DMS79 (cell line): Measurements from ENCODE around the gene SCP2D1.

Experiments used
- DNase-seq: peaks from one replicate; lab custom pipeline; 2025; lab: John Stamatoyannopoulos, UW

The SCP2D1 gene

DNA sequence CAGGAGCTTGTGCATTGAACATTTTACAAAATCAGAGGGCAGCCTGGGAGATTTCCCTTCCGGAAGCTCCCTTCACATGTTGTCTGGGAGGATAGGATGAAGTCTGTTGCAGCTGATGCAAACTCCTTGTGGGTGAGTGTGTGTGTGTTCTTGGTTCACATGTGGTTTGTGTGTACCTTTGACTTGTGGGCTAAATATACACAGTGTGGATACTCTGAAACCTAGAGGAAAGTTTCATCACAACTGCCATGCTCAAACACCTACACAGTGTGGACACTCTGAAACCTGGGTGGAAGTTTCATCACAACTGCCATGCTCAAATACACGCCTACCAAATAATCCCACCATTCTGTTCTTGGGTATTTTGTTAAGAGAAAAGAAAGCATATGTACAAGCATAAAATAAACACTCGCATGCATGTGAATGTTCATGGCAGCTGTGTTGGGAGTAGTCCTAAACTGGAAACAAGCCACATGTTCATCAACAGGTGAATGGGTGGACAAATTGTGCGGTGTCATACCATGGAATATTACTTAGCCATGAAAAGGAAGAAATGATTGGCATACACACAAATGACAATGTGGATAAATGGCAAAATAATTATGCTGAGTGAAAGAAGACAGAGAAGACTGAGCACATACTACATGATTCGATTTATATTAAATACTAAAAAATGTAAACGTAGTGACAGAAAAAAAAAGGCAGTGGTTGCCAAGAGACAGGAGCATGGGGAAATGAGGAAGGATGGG is 1.8 kb downstream of the SCP2D1 start:
- DNase-seq, result no peak

GRCh38 chr20:18822832-18823231 is 9.2 kb downstream of the SCP2D1 start:
- DNase-seq, result no peak

DNA sequence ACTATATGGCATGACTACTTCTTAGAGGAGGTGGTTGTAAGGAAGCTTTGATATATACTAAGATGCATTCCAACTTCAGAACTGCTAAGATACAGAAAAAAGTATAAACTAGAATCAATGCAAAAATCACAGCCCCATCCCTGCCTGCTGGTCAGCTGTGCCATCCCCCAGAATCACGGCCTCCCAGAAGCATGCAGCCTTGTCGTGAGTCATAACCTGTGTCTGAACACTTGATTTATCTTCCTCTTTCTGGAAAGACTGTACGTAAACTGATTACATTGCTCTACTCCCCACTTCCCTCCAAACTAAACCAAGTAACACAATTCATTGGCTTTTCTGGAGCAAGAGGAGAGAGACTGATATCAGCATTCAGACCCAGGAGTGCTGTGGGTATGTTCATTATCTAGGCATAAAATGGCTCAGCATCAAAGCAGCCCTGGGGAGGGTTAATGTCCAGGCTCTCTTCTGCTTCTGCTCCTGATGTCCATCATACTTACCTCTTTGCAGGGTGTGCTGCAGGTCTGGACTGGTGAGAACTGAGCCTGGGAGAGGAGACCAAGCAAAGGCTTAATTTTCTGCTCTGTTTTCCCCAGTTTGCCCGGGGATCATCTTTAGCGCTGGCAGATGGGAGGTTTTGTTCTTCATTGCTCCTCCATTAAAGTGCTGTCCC is 18.4 kb downstream of the SCP2D1 start:
- DNase-seq, result no peak

DNA sequence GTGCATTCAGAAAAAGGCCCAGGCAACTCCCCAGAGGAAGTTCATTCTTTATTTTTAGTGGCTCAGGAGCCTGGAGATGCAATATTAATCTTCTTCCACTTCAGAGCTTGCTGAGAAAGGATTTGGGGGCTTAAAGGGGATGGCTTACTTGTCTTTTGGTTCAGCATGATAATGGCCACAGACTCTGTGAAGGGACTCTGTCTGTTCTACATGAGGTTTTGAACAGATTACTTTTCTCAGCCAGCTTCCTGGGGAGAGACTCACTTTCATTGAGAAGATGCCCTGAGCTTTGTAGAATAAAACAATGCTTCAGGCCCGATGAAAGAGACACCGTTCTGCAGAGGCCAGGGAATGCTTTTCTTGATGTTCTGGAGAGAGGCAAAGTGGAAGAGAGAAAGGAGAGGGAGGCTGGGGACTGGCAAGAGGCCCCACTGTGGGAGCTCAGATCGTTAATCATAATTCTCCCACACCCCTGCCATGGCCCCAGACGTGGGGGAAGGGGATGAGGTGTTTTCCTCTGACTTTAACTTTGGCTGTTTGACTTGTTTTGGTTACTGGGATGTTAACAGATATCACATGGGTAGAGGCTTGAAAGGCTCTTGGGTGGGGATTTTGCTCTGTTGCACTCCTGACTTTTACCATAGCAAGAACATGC is 19.1 kb downstream of the SCP2D1 start:
- no peak for DNase-seq

DNA sequence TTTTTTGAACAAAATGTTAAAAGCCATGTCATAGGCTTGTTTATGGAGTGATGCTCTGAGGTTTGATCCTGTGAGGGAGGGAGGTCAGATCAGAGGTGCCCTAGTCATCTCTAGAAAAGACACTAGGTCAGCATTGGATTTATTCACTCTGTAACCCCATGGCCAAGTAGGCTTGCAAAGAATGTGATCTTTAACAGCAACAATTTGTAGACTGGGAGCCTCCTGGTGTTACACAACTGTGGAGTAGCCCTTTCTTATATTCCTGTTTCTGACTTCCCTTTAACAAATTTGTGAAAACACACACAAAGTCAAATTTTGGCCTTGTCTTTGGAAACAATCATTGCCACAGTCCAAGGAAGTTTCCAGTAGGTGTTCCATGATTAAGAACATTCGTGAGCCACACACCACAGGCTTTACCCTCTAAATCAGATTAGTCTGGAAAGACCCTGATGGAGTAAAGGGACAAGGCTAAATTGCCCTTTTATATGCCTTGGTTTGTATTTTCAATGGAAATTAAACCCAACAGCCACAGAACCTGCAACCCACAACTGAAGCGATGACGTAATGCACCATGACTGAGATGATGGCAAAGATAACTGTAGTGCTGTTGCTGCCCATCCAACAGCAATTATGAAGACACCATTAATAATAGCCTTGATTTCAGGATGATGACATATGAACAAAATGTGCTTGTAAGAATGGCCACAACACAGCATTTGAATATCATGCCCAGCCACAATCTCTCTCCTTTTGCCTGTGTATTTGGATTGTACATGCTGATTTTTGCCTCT is 22.1 kb downstream of the SCP2D1 start:
- DNase-seq, result no peak

DNA sequence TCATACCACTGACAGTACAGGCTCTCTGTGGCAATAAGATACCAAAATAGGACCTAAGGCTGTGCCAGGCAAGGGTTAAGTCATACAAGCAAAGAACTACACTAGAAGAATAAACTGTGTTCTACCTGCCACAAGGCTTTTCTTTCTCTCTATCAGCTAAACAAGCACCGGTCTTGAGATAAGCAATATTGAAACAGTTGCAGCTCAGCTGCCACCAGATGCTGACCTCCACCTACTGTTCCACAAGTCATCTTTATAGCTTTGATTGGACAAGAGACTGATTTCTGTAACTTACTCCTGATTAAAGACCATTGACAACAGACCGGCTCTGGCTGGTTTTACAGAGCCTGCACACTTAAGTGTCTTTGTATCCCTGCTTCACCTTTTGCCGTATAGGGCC is 24.1 kb downstream of the SCP2D1 start:
- no peak for DNase-seq

DNA sequence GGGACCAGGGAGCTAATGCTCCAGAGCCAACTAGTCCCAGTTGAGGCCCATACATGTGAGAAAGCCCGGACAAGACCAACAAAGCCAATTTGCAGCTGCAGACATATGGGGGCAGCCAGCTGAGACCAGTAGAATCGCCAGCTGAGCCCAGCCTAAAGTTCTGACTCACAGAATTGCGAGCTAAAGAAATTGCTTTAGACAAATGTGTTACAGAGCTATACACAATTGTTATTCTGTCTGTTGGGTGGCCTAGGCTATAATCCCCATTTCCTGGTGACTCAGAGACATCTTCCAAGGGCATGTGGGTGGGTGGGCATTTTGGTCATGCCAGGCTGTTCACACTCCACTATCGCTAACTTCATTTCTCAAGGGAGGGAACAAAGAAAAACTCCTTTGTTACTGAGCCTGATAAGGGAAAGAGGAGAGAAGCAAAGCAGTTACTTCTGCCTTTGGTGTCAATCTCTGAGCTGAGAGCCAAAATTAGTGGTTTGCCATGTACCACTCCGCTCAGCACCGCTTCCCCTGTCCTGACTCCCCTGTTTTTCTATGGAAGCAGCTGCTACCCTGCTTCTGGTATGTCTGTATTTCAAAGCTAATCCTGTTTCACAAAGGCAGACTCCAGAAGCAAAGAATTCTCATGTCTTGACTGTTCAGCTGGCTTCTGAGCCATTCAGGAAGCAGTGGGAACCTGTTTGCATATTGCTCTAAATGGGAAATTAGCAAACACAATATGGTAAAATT is 26.1 kb downstream of the SCP2D1 start:
- DNase-seq, result no peak

GRCh38 chr20:18840248-18840645 is 26.7 kb downstream of the SCP2D1 start:
- DNase-seq, result no peak

DNA sequence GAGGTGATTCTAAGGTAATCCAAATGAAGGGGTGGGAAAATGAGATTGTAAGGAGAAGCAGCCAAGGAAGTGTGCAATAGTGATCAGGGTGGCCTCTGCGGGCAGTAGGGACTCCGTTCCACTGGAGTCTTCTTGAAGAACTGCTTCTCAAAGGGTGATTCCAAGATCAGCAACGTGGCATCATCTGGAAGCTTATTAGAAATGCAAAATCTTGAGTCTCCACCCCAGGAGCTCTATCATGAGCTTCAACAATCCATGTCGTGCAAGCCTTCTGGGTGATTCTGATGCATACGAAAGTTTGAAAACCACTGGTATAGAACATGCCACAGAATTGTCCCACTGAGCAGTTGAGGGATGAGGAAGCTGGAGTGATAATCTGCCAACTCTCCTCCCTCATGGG is 31.4 kb downstream of the SCP2D1 start:
- no peak for DNase-seq

DNA sequence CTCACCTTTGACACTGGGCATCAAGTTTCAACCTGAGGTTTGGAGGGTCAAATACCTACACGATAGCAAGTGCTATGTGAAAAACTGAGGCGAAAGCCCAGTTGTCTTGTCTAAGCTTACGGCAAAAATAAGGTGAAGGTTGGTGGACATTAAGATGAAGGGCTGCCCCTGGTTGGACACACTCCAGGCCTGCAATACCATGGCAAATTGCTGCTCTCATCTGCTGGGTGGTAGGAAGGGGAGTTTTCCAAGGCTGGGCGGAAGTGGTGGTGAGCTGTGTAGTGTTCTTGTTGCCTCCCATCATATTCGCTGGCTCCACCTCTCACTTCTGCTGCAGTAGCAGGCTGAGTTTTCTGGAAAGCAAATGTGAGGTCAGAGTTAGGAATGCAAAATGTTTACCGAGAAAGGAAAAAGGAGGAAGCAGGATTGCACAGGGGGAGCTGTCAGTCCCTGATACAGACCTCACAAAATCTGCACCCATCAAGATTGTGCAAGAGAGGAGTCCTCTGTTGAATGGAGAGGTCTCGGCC is 33.7 kb downstream of the SCP2D1 start:
- DNase-seq, result no peak

GRCh38 chr20:18849131-18849530 is 35.5 kb downstream of the SCP2D1 start:
- no peak for DNase-seq

DNA sequence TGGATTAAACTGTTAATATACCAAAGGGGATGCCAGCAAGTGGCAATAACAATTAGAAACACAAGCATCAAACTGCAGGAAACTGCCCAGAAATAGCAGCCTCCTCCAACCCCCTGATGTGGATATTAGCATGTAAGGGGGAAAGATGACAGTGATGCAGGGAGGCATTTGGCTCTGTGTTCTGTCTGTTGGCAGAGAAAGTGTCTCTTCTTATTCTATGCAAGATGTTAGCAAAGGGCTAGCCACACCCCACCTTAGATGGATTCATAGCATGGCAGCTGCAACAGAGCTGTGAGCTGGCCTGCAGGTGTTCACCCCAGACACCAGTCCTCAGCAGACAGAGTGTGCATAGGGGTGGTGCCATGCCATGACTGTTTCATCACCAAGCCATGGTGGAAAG is 38.0 kb downstream of the SCP2D1 start:
- no peak for DNase-seq

GRCh38 chr20:18852318-18852717 is 38.7 kb downstream of the SCP2D1 start:
- DNase-seq, result no peak

- no peak for DNase-seq
These were observed 39.6 kb downstream of the SCP2D1 start for GRCh38 chr20:18853216-18853615.

DNA sequence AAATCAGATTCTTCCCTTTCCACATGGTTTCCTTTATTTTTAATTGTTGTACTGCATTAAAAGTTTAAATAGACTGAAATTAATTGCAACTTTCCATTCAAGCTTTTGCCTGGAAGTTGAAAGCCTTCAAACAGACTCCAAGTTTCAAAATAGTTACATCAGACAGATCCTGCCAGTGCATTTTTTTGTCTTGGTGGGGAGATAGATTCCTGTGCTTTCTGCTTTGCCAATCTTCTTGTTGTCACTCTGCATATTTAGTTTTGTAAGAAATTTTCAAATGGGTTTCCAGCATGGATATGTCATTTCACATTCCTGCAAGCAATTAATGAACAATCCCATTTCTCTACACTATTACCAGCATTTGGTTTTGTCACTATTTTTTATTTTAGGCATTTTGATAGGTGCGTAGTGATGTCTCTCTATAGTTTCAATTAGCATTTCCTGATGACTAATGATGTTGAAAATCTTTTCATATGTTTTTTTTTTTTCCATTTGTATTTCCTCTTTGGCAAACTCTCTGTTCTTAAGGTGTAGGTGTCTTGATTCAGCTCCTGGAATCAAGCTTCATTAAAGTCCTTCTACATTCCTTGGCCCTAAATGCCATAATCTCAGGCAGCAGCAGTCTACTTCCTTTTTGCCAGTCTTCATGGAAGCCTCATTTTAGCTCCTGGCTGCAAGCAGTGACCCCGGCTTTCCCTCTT is 40.5 kb downstream of the SCP2D1 start:
- no peak for DNase-seq

- no peak for DNase-seq
These were observed 42.3 kb downstream of the SCP2D1 start for GRCh38 chr20:18855882-18856281.

DNA sequence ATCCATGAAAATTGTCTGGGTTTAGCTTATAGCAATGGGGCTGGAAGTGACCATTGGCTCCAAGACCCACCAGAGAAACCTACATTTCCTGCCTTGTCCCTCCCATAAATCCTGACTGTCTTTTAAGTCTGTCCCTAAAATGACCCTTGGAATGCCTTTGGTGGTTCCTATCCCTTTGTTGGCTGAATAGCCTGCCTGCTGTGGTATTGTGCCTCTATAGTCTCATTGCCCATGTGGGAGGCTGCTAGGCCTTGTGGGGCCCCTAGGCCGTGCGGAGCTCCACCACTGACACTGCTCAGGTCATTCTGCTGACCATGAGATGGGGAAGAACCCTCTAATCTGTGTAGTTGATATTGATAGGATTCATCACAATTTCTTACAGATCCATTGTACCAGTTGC is 43.3 kb downstream of the SCP2D1 start:
- DNase-seq, result no peak

DNA sequence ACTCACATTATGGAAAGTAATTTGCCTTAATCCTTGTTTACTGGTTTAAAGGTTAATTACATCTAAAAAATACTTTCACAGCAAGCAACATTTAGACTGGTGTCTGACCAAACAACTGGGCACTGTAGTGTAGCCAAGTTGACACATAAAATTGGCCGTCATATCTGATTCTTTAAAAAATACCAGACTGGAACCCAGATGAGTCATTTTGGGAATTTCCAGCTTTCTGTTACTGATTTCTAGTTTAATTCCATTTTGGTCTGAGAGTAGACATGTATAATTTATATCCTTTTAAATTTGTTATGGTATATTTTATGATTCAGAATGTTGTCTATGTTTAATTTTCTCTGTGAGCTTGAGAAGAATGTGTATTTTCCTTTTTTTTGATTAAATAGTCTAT is 44.1 kb downstream of the SCP2D1 start:
- DNase-seq, result no peak

GRCh38 chr20:18858816-18859215 is 45.2 kb downstream of the SCP2D1 start:
- DNase-seq, result no peak
